SK-N-SH treated with all-trans-retinoic acid at 6 μM for 48 hours (cell line): ENCODE results near the gene RBM14.

ENCODE experiments used
- ATAC-seq: fragments of 200-7000 bp; cut with Tn5 transposase; 3 replicates; pipeline ENCODE4 v1.9.1; 2020; ENCODE audit warnings: mild to moderate bottlenecking, moderate library complexity
- ARNTL ChIP-seq: fragments of 450-650 bp; formaldehyde crosslinking; IDR thresholded peaks from 2 replicates; pipeline ENCODE4 v1.5.0; 2020; ENCODE audit warnings: low read depth, mild to moderate bottlenecking, moderate library complexity, borderline replicate concordance
- TCF4 ChIP-seq: fragments of 250-450 bp; sonication (Bioruptor Pico); IDR thresholded peaks from 2 replicates; pipeline ENCODE4 v1.8.0; 2021; ENCODE audit warnings: mild to moderate bottlenecking, moderate library complexity, borderline replicate concordance
- ZNF70 ChIP-seq: fragments of 450-650 bp; formaldehyde crosslinking; IDR thresholded peaks from 2 replicates; pipeline ENCODE4 v1.5.0; 2020; ENCODE audit warnings: mild to moderate bottlenecking, moderate library complexity
- TF ChIP-seq, protein P1 (sequence below): fragments of 250-450 bp; sonication (Bioruptor Pico); IDR thresholded peaks from 2 replicates; pipeline ENCODE4 v1.5.0; 2020; ENCODE audit warnings: mild to moderate bottlenecking, moderate library complexity
- TF ChIP-seq, protein P2 (sequence below): fragments of 250-450 bp; sonication (Bioruptor Pico); IDR thresholded peaks from 2 replicates; pipeline ENCODE4 v1.8.0; 2020; ENCODE audit warnings: mild to moderate bottlenecking, moderate library complexity, borderline replicate concordance

Gene RBM14

DNA sequence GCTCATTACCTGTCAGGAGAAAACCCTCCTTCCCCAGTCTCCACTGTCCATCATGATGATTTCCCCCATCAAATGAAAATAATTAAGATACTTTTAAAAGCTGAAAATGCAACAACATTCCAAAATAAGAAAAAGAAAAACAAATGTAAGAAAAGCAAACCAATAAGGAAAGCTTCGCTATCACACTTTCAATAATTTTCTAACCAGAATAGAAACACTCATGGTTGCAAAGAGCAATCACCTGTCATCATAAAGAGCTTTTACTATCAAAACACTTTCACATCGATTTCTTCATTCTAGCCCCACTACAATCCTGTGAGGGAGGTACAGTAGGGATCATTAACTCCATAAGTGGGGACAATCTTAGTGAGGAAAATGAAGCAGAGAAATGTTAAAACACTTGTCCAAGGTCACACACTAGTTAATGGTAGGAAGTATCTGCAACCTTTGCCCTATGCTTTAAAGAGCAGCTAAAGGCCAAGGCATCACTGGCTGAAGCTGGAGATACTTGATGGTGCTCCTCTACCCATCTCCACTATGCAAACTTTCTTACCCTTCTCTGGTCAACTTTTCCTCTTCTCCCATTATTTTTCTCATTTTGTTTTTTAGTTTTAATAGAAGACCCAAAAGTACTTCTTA, 58.7 kb downstream of the RBM14 start (continued):
- TF ChIP-seq TCF4 (CRISPR knock-in tag): no peak
- TF ChIP-seq, protein P1, sequence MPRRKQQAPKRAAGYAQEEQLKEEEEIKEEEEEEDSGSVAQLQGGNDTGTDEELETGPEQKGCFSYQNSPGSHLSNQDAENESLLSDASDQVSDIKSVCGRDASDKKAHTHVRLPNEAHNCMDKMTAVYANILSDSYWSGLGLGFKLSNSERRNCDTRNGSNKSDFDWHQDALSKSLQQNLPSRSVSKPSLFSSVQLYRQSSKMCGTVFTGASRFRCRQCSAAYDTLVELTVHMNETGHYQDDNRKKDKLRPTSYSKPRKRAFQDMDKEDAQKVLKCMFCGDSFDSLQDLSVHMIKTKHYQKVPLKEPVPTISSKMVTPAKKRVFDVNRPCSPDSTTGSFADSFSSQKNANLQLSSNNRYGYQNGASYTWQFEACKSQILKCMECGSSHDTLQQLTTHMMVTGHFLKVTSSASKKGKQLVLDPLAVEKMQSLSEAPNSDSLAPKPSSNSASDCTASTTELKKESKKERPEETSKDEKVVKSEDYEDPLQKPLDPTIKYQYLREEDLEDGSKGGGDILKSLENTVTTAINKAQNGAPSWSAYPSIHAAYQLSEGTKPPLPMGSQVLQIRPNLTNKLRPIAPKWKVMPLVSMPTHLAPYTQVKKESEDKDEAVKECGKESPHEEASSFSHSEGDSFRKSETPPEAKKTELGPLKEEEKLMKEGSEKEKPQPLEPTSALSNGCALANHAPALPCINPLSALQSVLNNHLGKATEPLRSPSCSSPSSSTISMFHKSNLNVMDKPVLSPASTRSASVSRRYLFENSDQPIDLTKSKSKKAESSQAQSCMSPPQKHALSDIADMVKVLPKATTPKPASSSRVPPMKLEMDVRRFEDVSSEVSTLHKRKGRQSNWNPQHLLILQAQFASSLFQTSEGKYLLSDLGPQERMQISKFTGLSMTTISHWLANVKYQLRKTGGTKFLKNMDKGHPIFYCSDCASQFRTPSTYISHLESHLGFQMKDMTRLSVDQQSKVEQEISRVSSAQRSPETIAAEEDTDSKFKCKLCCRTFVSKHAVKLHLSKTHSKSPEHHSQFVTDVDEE: no peak

DNA sequence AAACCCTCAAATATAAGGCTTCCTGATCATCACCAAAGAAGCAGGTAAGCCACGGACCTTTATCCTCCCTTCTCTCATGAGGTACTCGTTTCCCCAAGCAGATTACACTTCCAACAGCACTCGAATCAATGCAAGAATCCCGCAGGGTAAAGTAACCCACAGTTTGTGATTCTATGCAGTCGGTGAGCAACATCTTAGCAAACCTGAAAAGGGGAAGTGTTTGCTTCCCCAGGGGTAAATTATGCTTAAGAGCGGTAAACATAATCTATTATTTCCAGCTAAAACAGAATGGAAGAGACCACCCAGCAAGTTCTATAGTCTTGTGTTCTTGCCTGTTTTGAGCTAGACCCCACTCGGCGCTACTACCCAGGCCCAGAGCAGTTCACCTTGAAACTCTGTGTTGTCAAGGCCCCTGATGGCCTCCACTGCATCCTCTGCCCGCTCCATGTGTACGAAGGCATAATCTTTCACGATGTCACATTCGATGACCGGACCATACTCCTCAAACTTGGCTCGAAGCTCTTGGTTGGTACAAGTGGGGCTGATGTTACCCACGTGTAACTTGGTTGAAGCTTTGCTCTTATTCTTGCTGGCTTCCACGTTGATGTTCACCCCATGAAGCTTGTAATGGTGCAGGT, 60.0 kb downstream of the RBM14 start:
- no peak for ATAC-seq
- TF ChIP-seq ARNTL (CRISPR knock-in tag) (no peak), ZNF70 (CRISPR knock-in tag) (no peak)
- TF ChIP-seq, protein P2, sequence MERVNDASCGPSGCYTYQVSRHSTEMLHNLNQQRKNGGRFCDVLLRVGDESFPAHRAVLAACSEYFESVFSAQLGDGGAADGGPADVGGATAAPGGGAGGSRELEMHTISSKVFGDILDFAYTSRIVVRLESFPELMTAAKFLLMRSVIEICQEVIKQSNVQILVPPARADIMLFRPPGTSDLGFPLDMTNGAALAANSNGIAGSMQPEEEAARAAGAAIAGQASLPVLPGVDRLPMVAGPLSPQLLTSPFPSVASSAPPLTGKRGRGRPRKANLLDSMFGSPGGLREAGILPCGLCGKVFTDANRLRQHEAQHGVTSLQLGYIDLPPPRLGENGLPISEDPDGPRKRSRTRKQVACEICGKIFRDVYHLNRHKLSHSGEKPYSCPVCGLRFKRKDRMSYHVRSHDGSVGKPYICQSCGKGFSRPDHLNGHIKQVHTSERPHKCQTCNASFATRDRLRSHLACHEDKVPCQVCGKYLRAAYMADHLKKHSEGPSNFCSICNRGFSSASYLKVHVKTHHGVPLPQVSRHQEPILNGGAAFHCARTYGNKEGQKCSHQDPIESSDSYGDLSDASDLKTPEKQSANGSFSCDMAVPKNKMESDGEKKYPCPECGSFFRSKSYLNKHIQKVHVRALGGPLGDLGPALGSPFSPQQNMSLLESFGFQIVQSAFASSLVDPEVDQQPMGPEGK (CRISPR knock-in tag): no peak
